ENCODE measurements around the gene BBS7.

DNA sequence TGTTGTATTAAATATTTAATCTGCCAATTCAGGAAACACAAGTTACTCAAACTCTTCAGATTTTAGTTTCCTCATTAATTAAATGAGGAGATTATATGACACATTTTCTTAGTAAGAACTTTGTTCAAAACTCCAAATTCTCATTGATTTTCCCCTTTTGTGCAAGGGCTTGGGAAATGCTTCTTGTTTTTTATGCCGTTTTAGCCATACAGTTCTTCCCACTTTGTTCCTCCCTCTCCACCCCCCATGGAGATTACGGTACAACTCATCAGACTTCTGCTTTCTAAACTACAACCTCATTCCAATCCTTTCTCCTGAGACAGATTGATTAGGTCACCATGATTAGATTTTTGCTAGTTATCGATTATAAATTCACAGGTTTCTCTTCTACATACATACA is 10.9 kb upstream of the BBS7 start:
- TF ChIP-seq CTCF (IDR thresholded peaks at IDR 0.05; ENCODE audit: poor library complexity) (no peak), EZH2 (IDR thresholded peaks at IDR 0.05; ENCODE audit: borderline replicate concordance) (no peak)

Data from hepatocyte (in vitro differentiated cells).